NOMO-1 treated with DMSO at 0.1 percent for 48 hours (cell line): Measurements from ENCODE around the gene HGD.
"Not testable (repeated sequence)": the region's sequence is repeated elsewhere in the genome, so short reads cannot be mapped to it uniquely, and the experiment has no call there.

ENCODE experiments used
- DNase-seq: peaks from one replicate; lab custom pipeline; 2025; ENCODE audit not compliant: unreplicated experiment; lab: John Stamatoyannopoulos, UW

Gene HGD

GRCh38 chr3:120680193-120680894 lies 1.7 kb downstream of the HGD start:
- no peak for DNase-seq

GRCh38 chr3:120678984-120679383 lies 3.1 kb downstream of the HGD start:
- peak; percentile 31 for DNase-seq

GRCh38 chr3:120678331-120678947 lies 3.6 kb downstream of the HGD start:
- DNase-seq = peak; percentile 93

- DNase-seq = not testable (repeated sequence)
Observed at GRCh38 chr3:120677193-120677592, 4.8 kb downstream of the HGD start.

GRCh38 chr3:120673116-120673515 lies 8.9 kb downstream of the HGD start:
- DNase-seq = no peak

GRCh38 chr3:120670576-120670975 lies 11.5 kb downstream of the HGD start:
- no peak for DNase-seq

- DNase-seq = no peak
Observed at GRCh38 chr3:120664926-120665325, 17.1 kb downstream of the HGD start.

GRCh38 chr3:120661945-120662344 lies 20.1 kb downstream of the HGD start:
- no peak for DNase-seq

GRCh38 chr3:120661106-120661905 lies 20.7 kb downstream of the HGD start:
- DNase-seq = no peak

- no peak for DNase-seq
Observed at GRCh38 chr3:120659834-120660233, 22.2 kb downstream of the HGD start.

GRCh38 chr3:120659285-120659684 lies 22.8 kb downstream of the HGD start:
- DNase-seq = peak; percentile 84

- no peak for DNase-seq
Observed at GRCh38 chr3:120652896-120653545, 29.0 kb downstream of the HGD start.

GRCh38 chr3:120652281-120652680 lies 29.8 kb downstream of the HGD start:
- no peak for DNase-seq

- no peak for DNase-seq
Observed at GRCh38 chr3:120650311-120650710, 31.7 kb downstream of the HGD start.

GRCh38 chr3:120649830-120650233 lies 32.2 kb downstream of the HGD start:
- DNase-seq = peak; percentile 41

GRCh38 chr3:120648290-120648689 lies 33.7 kb downstream of the HGD start:
- no peak for DNase-seq

- no peak for DNase-seq
Observed at GRCh38 chr3:120646771-120647432, 35.1 kb downstream of the HGD start.

- DNase-seq = no peak
Observed at GRCh38 chr3:120645083-120645845, 36.8 kb downstream of the HGD start.

- DNase-seq = peak; percentile 79
Observed at GRCh38 chr3:120642368-120642948, 39.6 kb downstream of the HGD start.

GRCh38 chr3:120641696-120642246 lies 40.3 kb downstream of the HGD start:
- DNase-seq = no peak
